ENCODE measurements around the gene ASPG. TPM values are rescaled to one million over a fixed set of nuclear protein-coding genes. Genes with fewer than 3 reads are reported as not detected.

ASPG gene
- polyA plus RNA-seq, 1 experiment: 0.12 TPM

DNA sequence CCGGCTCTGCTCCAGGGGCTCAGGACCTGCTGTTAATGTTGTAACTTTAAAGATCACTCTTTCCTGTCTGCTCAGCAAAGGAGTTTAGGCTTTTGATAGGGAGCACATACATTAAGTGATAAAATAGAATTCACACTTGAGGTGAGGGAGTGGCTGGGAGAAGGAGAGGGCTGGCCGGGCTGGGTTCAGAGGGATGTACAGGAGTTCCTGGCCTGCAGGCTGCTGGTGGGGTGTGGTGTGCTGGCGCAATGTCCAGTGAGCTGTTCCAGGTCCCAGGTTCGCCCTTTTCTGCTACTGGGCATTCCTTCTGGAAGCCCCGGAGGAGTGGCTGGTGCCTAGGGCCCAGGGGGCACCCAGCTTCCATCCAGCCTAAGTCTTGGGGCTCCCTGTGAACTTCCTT lies 70.6 kb downstream of the ASPG start:
- TF ChIP-seq, protein P1, sequence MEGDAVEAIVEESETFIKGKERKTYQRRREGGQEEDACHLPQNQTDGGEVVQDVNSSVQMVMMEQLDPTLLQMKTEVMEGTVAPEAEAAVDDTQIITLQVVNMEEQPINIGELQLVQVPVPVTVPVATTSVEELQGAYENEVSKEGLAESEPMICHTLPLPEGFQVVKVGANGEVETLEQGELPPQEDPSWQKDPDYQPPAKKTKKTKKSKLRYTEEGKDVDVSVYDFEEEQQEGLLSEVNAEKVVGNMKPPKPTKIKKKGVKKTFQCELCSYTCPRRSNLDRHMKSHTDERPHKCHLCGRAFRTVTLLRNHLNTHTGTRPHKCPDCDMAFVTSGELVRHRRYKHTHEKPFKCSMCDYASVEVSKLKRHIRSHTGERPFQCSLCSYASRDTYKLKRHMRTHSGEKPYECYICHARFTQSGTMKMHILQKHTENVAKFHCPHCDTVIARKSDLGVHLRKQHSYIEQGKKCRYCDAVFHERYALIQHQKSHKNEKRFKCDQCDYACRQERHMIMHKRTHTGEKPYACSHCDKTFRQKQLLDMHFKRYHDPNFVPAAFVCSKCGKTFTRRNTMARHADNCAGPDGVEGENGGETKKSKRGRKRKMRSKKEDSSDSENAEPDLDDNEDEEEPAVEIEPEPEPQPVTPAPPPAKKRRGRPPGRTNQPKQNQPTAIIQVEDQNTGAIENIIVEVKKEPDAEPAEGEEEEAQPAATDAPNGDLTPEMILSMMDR (IDR thresholded peaks at IDR 0.05; ENCODE audit: insufficient read depth, low read depth, low read length): no peak
- ChIA-PET POLR2A (no interaction called here), CTCF (no interaction called here)
- Histone ChIP-seq H3K27me3 (ENCODE audit: control insufficient read depth, insufficient read depth, low read length) (no peaks in the 10 kb centered on the region), H3K36me3 (ENCODE audit: control insufficient read depth, insufficient read depth, low read length) (no peaks in the 10 kb centered on the region), H3K4me3 (ENCODE audit: low read depth, low read length) (no peak overlapping the region)
- no peak for DNase-seq (ENCODE audit: low read depth)

DNA sequence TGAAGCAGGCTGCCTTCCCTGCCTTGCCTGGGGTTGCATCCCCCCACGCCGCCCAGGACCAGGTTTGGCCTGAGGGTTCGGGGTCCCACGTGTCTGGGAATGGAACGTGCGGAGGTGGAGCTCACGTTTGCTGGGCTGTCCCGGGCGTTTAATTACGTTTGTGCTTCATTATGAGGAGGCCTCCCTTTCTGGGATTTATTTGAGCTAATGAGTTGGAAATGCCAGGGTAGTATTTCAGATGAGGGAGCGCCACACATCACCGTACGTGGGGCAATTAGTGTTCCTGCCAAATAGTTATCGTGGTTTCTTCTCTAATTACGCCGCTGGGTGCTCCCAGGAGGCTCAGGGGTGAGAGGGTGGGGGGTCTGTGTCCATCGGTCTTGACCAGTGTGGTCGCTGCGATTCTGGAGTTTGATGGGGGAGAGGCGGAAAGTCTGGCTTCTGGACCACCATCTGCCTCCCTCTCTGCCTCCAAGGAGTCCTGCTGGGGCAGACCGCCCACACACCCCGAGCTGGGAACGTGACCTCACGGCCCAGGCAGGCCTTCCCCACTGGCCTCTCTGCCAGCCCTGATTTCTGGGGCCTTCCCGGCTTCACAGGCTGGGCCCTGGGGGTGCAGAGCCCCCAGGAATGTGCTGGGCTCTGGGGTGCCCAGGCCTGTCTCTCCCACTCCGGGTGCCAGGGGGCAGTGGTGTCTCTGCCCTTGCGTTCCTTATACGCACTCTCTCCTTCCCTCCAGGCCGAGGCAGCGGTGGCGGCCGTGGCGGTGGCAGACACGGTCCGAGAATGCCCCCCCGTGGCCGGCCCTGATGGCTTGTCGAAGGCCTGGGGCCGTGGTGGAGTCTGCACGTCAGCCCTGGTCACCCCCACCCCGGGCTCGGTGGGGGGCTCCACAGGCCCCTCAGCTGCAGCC lies 71.8 kb downstream of the ASPG start:
- no peak overlapping the region for H3K4me3 ChIP-seq (ENCODE audit: low read depth, low read length)
- DNase-seq (ENCODE audit: low read depth): no peak
- TF ChIP-seq, protein P1 (IDR thresholded peaks at IDR 0.05; ENCODE audit: insufficient read depth, low read depth, low read length): no peak
- no peaks in the 10 kb centered on the region for H3K27me3 ChIP-seq (ENCODE audit: control insufficient read depth, insufficient read depth, low read length)
- H3K36me3 ChIP-seq (ENCODE audit: control insufficient read depth, insufficient read depth, low read length): no peaks in the 10 kb centered on the region
- CTCF ChIA-PET: no interaction called here
- POLR2A ChIA-PET: no interaction called here

DNA sequence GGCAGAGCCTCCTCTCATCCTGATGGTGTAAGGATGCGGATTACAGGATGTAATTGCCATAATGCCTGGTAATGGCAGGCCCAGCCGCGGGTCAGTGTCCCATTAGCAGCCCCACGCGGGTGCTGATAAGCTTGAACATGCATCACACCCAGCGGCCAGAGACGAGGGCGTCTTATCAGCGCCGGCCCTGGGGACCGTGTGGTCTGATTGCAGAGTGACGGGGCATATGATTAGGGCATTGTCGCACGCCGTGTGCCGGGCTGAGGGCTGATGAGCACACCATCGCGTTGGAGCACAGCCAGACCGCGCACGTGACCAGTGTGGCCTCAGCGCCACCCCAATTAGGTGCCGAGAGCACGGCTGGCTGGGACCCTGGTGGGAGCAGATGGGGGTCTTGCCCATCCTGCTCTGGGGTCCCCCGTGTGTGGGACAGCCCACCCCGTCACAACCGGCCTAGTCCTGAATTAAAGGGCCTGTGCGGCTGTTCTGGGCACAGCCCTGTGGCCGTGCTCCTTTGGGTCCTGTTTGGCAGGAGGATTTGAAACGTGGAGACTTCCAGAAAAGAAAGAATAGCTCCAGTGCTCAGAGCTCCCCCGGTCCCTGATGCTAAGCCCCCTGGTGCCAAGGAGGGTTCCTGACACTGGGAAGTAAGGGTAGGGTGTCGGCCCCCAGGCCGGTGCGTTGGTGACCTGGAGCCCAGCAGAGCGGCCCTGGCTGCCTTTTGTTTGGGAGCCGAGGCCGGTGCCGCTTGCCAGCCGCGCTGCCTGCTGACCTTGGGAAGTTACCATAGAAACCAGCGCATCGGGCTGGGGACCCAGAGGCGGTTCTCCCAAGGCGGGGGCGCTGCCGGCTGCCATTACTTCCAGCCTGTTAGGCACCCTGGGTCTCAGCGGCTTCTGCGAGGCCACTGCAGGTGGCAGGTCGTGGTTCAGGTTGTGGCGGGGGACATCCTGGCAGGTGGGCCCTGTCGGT lies 73.6 kb downstream of the ASPG start:
- TF ChIP-seq, protein P1 (IDR thresholded peaks at IDR 0.05; ENCODE audit: insufficient read depth, low read depth, low read length): no peak
- Histone ChIP-seq H3K27me3 (ENCODE audit: control insufficient read depth, insufficient read depth, low read length) (no peaks in the 10 kb centered on the region), H3K4me3 (ENCODE audit: low read depth, low read length) (no peak overlapping the region), H3K36me3 (ENCODE audit: control insufficient read depth, insufficient read depth, low read length) (no peaks in the 10 kb centered on the region)
- no peak for DNase-seq (ENCODE audit: low read depth)
- ChIA-PET CTCF (no interaction called here), POLR2A (no interaction called here)

DNA sequence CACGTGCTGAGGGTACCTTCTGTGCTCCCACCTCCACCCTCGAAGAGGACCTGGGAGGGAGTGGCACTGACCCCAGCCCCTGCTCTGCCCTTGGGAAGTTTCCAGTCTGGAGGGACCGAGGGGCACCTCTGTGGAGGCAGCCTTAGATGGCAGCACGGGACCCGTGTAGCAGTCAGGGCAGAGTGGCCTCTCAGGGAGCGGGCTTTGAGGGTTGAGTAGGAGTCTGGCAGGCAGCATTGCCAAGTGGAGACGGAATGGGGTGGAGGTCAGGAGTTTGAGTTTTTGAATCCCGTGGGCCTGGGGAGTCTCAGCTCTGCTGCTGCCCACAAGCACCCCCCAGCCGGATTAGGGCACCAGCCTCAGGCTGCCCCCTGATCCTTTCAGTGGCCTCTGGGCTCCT lies 74.5 kb downstream of the ASPG start:
- Histone ChIP-seq H3K4me3 (ENCODE audit: low read depth, low read length) (no peak overlapping the region), H3K27me3 (ENCODE audit: control insufficient read depth, insufficient read depth, low read length) (no peaks in the 10 kb centered on the region), H3K36me3 (ENCODE audit: control insufficient read depth, insufficient read depth, low read length) (no peaks in the 10 kb centered on the region)
- CTCF ChIA-PET: no interaction called here
- POLR2A ChIA-PET: no interaction called here
- TF ChIP-seq, protein P1 (IDR thresholded peaks at IDR 0.05; ENCODE audit: insufficient read depth, low read depth, low read length): no peak
- no peak for DNase-seq (ENCODE audit: low read depth)
